HG03280 (cell line): ENCODE measurements around the gene MTERF4.

Source experiments
- ATAC-seq: cut with Tn5 transposase; IDR thresholded peaks from one replicate; pipeline ENCODE4 v1.9.1; 2021; ENCODE audit warnings: mild to moderate bottlenecking, moderate library complexity; ENCODE audit not compliant: unreplicated experiment

MTERF4 gene

DNA sequence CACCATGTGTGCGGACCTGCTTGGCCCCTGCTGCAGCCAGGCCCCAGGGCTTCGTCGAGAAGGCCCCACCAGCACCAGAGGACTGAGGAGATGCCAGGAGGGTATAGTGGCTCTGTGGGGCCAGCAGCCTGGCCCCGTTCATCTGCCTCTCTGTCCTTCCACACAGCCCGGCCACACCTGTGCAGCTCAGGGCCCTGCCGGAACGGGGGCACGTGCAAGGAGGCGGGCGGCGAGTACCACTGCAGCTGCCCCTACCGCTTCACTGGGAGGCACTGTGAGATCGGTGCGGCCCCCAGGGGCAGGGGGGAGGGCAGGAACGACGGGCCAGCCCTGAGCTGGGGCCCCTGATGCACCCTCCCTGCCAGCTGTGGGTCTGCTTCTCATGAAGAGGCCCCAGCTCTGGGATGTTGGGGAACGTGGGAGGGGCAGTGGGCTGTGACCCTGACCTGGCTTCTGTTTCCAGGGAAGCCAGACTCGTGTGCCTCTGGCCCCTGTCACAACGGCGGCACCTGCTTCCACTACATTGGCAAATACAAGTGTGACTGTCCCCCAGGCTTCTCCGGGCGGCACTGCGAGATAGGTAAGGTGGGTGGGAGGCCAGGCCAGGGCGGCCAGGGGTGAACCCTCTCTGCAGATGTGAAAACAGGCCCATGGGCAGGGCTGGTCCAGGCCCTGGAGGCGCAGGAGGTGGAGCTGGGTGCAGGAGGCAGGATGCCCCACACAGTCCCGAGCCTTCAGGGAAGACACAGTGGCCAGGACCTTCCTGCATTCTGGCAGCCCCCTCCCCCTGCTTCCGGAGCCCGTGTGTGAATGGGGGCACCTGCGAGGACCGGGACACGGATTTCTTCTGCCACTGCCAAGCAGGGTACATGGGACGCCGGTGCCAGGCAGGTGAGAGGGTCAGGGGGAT, 50.3 kb downstream of the MTERF4 start:
- ATAC-seq: no peak

DNA sequence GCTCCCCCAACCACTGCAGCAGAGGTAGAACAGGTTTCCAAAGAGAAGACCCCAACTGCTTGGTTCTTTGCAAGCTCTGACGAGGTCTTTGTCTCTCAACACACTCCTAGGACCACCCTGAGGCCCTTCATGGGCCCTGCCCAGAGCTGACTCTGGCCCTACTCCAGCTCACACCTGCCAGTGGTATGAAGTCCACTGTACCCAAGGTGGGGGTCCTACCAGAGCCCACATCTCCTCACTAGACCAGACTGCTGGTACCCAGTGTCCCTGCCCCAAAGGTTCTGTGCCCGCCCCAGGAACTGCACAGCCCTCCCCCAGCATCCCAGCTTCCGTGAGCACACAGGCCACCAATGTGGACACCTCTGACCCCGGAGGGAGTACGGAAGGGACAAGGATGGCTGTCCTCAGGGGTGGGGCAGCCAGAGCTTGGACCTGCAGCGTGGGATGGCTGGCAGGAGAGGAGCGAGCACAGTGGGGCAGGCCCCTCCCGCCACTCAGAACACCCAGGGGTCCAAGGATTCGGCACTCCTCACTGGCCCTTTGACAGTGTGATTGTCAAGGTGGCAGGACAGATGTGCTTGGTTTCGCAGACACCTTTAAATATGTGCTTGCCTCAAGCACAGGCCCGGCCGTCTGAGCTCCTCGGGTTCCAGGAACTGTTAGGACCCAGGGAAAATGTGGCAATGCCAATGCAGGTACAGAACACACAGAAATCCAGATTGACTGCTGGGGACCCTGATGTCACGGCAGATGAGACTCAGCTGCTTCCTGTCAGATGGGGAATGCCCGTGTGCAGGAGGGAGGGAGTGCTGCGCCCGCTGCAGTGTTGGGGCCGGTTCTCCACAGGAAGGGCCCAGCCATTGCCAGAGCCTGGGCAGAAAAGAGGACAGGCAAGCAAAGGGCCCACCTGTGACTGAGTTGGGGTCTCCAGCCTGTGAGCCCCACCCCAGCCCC, 51.2 kb downstream of the MTERF4 start:
- no peak for ATAC-seq

DNA sequence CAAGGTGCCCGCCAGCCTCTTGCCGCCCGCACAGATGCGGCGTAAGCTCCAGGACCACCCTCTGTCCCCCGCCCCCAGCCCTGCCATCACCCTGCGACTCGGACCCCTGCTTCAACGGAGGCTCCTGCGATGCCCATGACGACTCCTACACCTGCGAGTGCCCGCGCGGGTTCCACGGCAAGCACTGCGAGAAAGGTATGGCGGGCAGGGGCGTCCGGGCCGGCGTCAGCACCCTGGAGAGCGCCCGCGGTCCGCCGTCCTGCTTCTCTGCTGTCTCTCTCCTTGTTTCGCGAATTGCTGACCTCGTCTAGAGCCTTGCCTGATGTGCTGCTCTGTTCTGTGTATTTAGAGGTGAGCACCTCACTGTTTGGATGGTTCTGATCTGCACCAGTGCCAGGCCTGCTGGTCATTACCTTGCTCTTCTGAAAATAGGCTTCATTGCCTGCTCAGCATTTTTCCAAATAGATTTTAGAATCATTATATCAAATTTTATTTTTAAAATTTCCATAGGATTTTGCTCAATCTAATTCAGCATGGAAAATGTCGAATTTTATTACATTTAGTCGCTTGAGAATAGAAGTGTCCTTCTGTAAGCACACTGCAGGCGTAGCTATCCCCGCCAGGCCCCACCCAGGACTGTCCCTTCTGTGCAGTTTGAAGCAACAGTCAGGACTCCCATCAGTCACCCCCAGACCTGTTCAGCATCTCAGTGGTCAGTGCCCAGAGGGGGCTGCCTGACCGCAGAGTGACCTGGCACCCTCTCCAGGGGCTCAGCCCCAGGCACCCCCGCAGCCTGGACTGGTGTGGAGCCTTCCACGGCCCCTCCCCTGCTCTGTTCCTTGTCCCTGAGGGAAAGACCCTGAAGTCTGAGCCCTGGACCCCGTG, 52.1 kb downstream of the MTERF4 start:
- no peak for ATAC-seq

DNA sequence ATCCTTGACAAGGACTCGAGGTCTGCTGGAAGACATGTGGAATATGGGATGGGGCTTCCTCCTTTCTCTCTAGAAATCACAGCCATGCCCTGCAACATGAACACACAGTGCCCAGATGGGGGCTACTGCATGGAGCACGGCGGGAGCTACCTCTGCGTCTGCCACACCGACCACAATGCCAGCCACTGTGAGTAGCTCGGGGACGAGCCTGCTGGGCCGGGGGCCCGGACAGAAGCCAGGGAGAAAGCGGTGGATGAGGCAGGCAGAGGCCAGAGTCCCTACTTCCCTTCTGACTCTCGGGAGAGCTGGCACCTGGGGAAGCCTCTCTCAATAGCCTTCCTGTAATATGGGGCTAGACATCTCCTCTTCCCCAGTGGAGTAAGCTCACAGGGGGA, 53.1 kb downstream of the MTERF4 start:
- ATAC-seq: no peak

DNA sequence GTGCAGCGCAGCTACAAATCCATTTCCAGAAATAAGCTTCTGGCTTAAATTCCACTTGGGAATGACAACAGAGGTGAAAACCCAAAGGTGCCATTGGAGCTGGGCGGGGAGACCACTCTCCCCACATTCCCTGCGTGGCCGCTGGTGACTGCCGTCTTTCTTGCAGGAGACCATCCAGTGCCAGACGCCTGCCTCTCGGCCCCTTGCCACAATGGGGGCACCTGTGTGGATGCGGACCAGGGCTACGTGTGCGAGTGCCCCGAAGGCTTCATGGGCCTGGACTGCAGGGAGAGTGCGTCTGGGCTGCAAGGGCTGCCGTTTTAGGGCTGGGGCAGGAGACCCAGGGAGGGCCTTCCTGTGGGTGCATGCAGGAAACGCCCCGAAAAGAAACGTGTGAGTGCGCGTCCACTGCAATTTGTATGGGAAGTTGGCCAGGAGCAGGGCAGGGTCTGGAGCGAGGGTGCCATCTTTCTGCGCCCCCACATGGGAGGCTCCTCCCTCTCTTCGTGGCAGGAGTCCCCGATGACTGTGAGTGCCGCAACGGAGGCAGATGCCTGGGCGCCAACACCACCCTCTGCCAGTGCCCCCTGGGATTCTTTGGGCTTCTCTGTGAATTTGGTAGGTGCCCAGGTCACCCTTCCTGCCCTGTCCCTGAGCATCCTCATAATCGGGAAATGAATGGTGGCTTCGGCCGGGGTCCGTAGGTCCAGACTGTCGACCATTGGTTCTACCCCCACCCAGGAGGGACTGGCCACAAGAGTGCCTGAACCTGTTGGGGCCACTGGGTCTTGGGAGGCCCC, 53.7 kb downstream of the MTERF4 start:
- ATAC-seq: no peak

DNA sequence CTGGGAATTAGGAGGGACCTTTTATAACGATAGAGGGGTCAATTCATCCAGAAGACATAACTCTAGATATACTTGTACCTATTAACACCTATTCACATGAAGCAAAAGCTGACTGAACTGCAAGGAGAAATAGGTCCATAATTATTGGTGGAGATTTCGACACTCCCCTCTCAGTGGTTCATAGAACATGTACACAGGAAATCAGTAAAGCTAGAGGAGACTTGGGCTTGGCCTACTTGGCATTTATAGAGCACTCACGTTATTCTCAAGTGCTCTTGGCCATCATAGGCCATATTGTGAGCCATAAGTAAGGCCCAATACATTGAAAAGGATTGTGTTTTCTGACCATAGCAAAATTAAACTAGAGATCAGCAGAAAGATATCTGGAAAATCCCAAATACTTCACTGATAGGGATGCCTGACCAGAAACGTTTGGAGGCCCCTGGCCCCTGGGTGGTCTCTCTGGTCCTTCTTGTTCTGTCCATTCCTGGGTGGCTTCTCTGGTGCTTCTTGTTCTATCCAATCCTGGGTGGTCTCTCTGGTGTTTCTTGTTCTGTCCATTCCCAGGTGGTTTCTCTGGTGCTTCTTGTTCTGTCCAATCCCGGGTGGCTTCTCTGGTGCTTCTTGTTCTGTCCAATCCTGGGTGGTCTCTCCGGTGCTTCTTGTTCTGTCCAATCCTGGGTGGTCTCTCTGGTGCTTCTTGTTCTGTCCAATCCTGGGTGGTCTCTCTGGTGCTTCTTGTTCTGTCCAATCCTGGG, 54.7 kb downstream of the MTERF4 start:
- ATAC-seq: no peak
